Measurements from ENCODE around the gene BBS9.

BBS9 gene

GRCh38 chr7:33276729-33277128, 147.4 kb downstream of the BBS9 start:
- Histone ChIP-seq H3F3A (ENCODE audit: insufficient read depth, low read length) (no peaks in the 10 kb centered on the region), H3K9me2 (replicated peaks; ENCODE audit: insufficient read depth, low read length) (no peaks in the 10 kb centered on the region), H4K20me1 (ENCODE audit: insufficient read depth, low read length) (no peaks in the 10 kb centered on the region), H3K4me2 (ENCODE audit: low read depth, low read length) (no peak overlapping the region), H2AFZ (ENCODE audit: low read length) (no peak overlapping the region), H3K27me3 (replicated peaks; ENCODE audit: insufficient read depth, low read length) (no peaks in the 10 kb centered on the region), H3K9ac (ENCODE audit: low read length) (no peak overlapping the region), H3K4me1 (ENCODE audit: low read length) (no peaks in the 10 kb centered on the region), H3K4me3 (ENCODE audit: low read length) (no peak overlapping the region), H3K9me3 (replicated peaks; ENCODE audit: insufficient read depth, low read length) (no peaks in the 10 kb centered on the region), H3K36me3 (replicated peaks; ENCODE audit: insufficient read depth, low read length) (no peaks in the 10 kb centered on the region; the same call in 1 of the 2 replicates), H3K79me2 (ENCODE audit: low read length) (no peaks in the 10 kb centered on the region), H3K27ac (ENCODE audit: low read length) (no peak overlapping the region)
- DNase-seq: no peak
- TF ChIP-seq EZH2phosphoT487 (IDR thresholded peaks at IDR 0.05; ENCODE audit: low read length) (no peak), EZH2 (optimal IDR thresholded peaks at IDR 0.05; ENCODE audit: low read depth, low read length) (no peak)
- TF ChIP-seq, protein P1, sequence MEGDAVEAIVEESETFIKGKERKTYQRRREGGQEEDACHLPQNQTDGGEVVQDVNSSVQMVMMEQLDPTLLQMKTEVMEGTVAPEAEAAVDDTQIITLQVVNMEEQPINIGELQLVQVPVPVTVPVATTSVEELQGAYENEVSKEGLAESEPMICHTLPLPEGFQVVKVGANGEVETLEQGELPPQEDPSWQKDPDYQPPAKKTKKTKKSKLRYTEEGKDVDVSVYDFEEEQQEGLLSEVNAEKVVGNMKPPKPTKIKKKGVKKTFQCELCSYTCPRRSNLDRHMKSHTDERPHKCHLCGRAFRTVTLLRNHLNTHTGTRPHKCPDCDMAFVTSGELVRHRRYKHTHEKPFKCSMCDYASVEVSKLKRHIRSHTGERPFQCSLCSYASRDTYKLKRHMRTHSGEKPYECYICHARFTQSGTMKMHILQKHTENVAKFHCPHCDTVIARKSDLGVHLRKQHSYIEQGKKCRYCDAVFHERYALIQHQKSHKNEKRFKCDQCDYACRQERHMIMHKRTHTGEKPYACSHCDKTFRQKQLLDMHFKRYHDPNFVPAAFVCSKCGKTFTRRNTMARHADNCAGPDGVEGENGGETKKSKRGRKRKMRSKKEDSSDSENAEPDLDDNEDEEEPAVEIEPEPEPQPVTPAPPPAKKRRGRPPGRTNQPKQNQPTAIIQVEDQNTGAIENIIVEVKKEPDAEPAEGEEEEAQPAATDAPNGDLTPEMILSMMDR (IDR thresholded peaks at IDR 0.05; ENCODE audit: low read length): no peak

- H3K27me3 ChIP-seq (replicated peaks; ENCODE audit: insufficient read depth, low read length): no peaks in the 10 kb centered on the region
- H3K9me2 ChIP-seq (replicated peaks; ENCODE audit: insufficient read depth, low read length): no peaks in the 10 kb centered on the region
- H3K36me3 ChIP-seq (replicated peaks; ENCODE audit: insufficient read depth, low read length): no peaks in the 10 kb centered on the region; the same call in 1 of the 2 replicates
- no peak overlapping the region for H3K27ac ChIP-seq (ENCODE audit: low read length)
- no peak overlapping the region for H3K4me3 ChIP-seq (ENCODE audit: low read length)
- H3K9me3 ChIP-seq (replicated peaks; ENCODE audit: insufficient read depth, low read length): no peaks in the 10 kb centered on the region
- DNase-seq: no peak
- H3K79me2 ChIP-seq (ENCODE audit: low read length): no peaks in the 10 kb centered on the region
- no peaks in the 10 kb centered on the region for H4K20me1 ChIP-seq (ENCODE audit: insufficient read depth, low read length)
- no peak overlapping the region for H3K4me2 ChIP-seq (ENCODE audit: low read depth, low read length)
- no peaks in the 10 kb centered on the region for H3K4me1 ChIP-seq (ENCODE audit: low read length)
- no peak overlapping the region for H3K9ac ChIP-seq (ENCODE audit: low read length)
- no peak overlapping the region for H2AFZ ChIP-seq (ENCODE audit: low read length)
- TF ChIP-seq, protein P1 (IDR thresholded peaks at IDR 0.05; ENCODE audit: low read length): no peak
- TF ChIP-seq EZH2 (optimal IDR thresholded peaks at IDR 0.05; ENCODE audit: low read depth, low read length) (no peak), EZH2phosphoT487 (IDR thresholded peaks at IDR 0.05; ENCODE audit: low read length) (no peak)
- H3F3A ChIP-seq (ENCODE audit: insufficient read depth, low read length): no peaks in the 10 kb centered on the region
Observed at GRCh38 chr7:33278095-33278494, 148.7 kb downstream of the BBS9 start.

GRCh38 chr7:33286501-33286900, 157.1 kb downstream of the BBS9 start:
- Histone ChIP-seq H3K79me2 (ENCODE audit: low read length) (no peaks in the 10 kb centered on the region), H3F3A (ENCODE audit: insufficient read depth, low read length) (no peaks in the 10 kb centered on the region), H4K20me1 (ENCODE audit: insufficient read depth, low read length) (no peaks in the 10 kb centered on the region), H2AFZ (ENCODE audit: low read length) (no peak overlapping the region), H3K4me2 (ENCODE audit: low read depth, low read length) (no peak overlapping the region), H3K36me3 (replicated peaks; ENCODE audit: insufficient read depth, low read length) (no peaks in the 10 kb centered on the region), H3K9ac (ENCODE audit: low read length) (no peak overlapping the region), H3K4me3 (ENCODE audit: low read length) (no peak overlapping the region), H3K4me1 (ENCODE audit: low read length) (no peaks in the 10 kb centered on the region), H3K27ac (ENCODE audit: low read length) (no peak overlapping the region), H3K27me3 (replicated peaks; ENCODE audit: insufficient read depth, low read length) (no peaks in the 10 kb centered on the region), H3K9me2 (replicated peaks; ENCODE audit: insufficient read depth, low read length) (no peaks in the 10 kb centered on the region), H3K9me3 (replicated peaks; ENCODE audit: insufficient read depth, low read length) (no peaks in the 10 kb centered on the region)
- DNase-seq: no peak
- TF ChIP-seq, protein P1 (IDR thresholded peaks at IDR 0.05; ENCODE audit: low read length): no peak
- no peak for TF ChIP-seq EZH2 (optimal IDR thresholded peaks at IDR 0.05; ENCODE audit: low read depth, low read length)
- TF ChIP-seq EZH2phosphoT487 (IDR thresholded peaks at IDR 0.05; ENCODE audit: low read length): no peak
